IPS-20b (cell line): Measurements from ENCODE around the gene ABCC9.
"Not testable (repeated sequence)": the region's sequence is repeated elsewhere in the genome, so short reads cannot be mapped to it uniquely, and the experiment has no call there.

Source experiments
- H3K27ac ChIP-seq: one replicate; pipeline ENCODE4 v1.5.1; 2013; ENCODE audit warnings: low read length
- H3K27me3 ChIP-seq: 2 replicates; pipeline ENCODE4 v1.6.1; 2013; ENCODE audit warnings: mild to moderate bottlenecking, low read length, inconsistent platforms; ENCODE audit not compliant: insufficient read depth
- H3K36me3 ChIP-seq: 2 replicates; pipeline ENCODE4 v1.6.1; 2013; ENCODE audit warnings: low read depth, mild to moderate bottlenecking, inconsistent platforms, low read length, moderate library complexity; ENCODE audit not compliant: insufficient read depth
- H3K4me1 ChIP-seq: 2 replicates; pipeline ENCODE4 v1.6.1; 2013; ENCODE audit warnings: mild to moderate bottlenecking, control low read depth, inconsistent platforms, low read length, moderate library complexity; ENCODE audit not compliant: insufficient read depth
- H3K4me3 ChIP-seq: 2 replicates; pipeline ENCODE4 v1.5.1; 2013; ENCODE audit warnings: mild to moderate bottlenecking, low read length, inconsistent platforms
- H3K9ac ChIP-seq: 2 replicates; pipeline ENCODE4 v1.6.1; 2013; ENCODE audit warnings: low read depth, mild to moderate bottlenecking, inconsistent platforms, low read length, moderate library complexity
- H3K9me3 ChIP-seq: 2 replicates; pipeline ENCODE4 v1.6.1; 2013; ENCODE audit warnings: mild to moderate bottlenecking, low read depth, low read length, inconsistent platforms; ENCODE audit not compliant: insufficient read depth

ABCC9 gene

DNA sequence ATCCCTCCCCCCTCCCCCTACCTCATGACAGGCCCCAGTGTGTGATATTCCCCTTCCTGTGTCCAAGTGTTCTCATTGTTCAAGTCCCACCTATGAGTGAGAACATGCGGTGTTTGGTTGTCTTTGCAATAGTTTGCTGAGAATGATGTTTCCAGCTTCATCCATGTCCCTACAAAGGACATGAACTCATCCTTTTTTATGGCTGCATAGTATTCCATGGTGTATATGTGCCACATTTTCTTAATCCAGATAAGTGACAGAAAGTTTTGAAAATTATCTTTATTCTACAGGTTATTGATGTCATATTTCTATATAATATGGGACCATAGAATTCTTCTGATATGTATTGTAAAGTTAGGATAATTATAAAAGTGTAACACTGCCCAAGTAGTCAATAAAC lies 11.3 kb downstream of the ABCC9 start:
- not testable (repeated sequence) for H3K4me1 ChIP-seq, H3K36me3 ChIP-seq, H3K9ac ChIP-seq, H3K27me3 ChIP-seq, H3K4me3 ChIP-seq, H3K9me3 ChIP-seq, H3K27ac ChIP-seq

DNA sequence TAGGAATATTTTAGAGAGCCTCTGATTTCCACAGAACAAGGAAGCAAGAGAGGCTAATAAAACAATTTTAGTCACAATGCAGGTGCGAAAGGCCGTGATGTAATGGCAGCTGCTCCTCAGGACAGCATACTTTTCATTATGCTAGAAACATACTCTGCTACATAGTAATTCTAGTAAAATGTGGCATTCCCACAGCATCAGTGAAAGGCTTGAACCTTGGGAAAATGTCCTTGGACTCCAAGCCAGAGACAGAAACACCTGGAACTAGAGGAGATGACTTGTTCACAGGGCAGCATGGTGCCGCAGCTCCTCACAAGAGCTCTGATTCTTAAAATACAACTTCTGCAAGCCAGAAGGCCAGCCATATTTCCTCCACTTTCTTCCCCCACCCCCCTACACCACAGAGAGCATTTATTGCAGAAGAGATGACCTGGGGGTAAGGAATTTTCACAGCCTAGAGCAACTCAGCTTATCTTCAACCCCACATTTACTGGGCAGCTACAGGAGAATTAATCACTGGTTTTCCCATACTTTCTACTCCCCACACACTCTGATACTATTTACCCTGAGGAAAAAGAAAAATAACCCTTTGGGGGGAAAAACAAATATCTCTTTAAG lies 15.8 kb downstream of the ABCC9 start:
- Histone ChIP-seq H3K36me3 (no peaks in the 10 kb centered on the region), H3K27ac (no peak overlapping the region), H3K4me1 (no peaks in the 10 kb centered on the region), H3K27me3 (no peaks in the 10 kb centered on the region), H3K9me3 (no peaks in the 10 kb centered on the region), H3K4me3 (no peak overlapping the region), H3K9ac (no peak overlapping the region)

DNA sequence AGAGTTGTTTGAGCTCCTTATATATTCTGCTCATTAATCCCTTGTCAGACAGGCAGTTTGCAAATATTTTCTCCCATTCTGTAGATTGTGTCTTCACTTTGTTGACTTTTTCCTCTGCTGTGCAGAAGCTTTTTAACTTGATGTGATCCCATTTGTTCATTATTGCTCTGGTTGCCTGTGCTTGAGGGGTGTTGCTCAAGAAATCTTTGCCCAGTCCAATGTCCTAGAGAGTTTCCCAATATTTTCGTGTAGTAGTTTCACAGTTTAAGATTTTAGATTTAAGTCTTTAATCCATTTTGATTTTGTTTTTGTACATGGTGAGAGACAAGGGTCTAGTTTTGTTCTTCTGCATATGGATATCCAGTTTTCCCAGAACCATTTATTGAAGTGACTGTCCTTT lies 19.8 kb downstream of the ABCC9 start:
- Histone ChIP-seq H3K36me3 (no peaks in the 10 kb centered on the region), H3K27me3 (no peaks in the 10 kb centered on the region), H3K27ac (no peak overlapping the region), H3K4me3 (no peak overlapping the region), H3K9me3 (no peaks in the 10 kb centered on the region), H3K4me1 (no peaks in the 10 kb centered on the region), H3K9ac (no peak overlapping the region)

DNA sequence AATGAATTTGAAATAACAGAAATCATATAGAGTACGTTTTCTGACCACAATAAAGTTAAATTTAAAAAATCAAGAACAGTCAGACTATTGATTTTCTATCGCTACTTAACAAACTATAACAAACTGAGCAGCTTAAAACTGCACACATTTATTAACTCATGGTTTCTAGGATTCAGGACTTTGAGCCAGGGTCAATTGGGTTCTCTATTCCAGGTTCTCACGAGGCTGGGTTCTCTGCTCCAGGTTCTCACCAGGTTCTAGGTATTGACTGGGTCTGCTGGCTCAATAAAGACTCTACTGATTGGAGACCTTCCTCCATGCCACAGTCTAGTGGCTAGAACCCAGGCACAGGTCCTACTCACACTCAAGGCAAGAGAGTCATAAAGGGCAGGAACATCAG lies 22.8 kb downstream of the ABCC9 start:
- no peaks in the 10 kb centered on the region for H3K4me1 ChIP-seq
- H3K36me3 ChIP-seq = no peaks in the 10 kb centered on the region
- H3K9ac ChIP-seq = no peak overlapping the region
- H3K27ac ChIP-seq = no peak overlapping the region
- no peak overlapping the region for H3K4me3 ChIP-seq
- H3K9me3 ChIP-seq = no peaks in the 10 kb centered on the region
- H3K27me3 ChIP-seq = no peaks in the 10 kb centered on the region

DNA sequence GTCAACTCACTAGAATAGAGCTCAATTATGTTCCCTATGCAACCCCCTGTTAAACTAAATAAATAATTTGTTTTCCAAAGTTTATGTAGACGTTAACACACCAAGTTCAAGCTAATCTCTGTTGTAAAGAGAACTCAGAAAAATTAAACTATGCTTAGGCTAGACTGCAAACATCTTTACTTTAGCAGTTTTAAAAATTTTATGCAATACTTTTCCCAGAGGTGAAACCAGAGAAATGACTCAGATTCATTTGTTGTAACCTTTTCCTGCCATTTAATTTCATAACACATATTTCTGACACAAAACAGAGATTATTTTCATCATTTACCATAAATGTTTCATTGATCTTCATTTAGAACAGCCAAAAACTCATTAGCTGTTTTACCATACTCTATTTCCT lies 27.4 kb downstream of the ABCC9 start:
- no peaks in the 10 kb centered on the region for H3K9me3 ChIP-seq
- H3K36me3 ChIP-seq = no peaks in the 10 kb centered on the region
- no peaks in the 10 kb centered on the region for H3K27me3 ChIP-seq
- H3K4me3 ChIP-seq = no peak overlapping the region
- peaks cover 8% of the 10 kb centered on the region; the same call in 1 of the 2 replicates for H3K4me1 ChIP-seq
- H3K27ac ChIP-seq = no peak overlapping the region
- no peak overlapping the region for H3K9ac ChIP-seq

DNA sequence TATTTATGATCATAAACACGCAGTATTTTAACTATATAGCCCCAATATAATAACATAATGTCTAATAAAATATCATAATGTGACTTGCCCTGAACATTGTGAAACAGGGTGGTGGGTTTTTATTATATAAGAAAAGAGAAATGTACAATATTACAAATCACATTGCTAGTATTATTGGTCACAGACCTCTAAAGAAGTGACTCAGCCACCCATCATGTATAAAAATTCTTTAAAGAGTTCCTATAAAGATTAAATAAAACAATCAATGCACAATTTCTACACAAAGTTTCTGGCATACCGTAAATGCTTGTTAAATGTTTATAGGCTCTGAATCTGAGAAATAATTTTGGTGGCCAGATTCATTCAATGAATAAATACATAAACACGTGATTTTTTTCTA lies 28.9 kb downstream of the ABCC9 start:
- H3K4me3 ChIP-seq = no peak overlapping the region
- H3K27ac ChIP-seq = no peak overlapping the region
- peaks cover 8% of the 10 kb centered on the region; the same call in 1 of the 2 replicates for H3K4me1 ChIP-seq
- no peaks in the 10 kb centered on the region for H3K27me3 ChIP-seq
- no peaks in the 10 kb centered on the region for H3K36me3 ChIP-seq
- H3K9ac ChIP-seq = no peak overlapping the region
- no peaks in the 10 kb centered on the region for H3K9me3 ChIP-seq

DNA sequence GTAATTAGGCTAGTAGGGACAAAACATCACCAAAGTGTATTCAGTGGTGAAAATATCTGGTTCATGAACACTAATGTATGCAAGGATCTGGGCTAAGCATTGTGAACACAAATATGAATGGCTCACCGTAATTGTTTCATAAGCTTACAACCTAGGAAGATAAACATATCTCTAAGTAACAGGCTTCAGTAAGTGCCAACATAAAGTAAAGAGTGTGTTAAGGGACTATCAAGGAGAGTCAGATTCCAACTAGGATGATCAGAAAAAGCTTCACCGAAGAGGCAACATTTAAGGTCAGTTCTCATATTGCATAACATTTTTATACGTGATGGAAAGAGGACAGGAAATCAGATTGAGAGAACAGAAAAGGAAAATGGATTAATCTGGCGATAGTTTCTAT lies 29.4 kb downstream of the ABCC9 start:
- Histone ChIP-seq H3K4me3 (no peak overlapping the region; the same call in 1 of the 2 replicates), H3K27me3 (no peaks in the 10 kb centered on the region), H3K36me3 (no peaks in the 10 kb centered on the region), H3K27ac (no peak overlapping the region), H3K9ac (no peak overlapping the region; the same call in 1 of the 2 replicates), H3K9me3 (no peaks in the 10 kb centered on the region), H3K4me1 (peaks cover 8% of the 10 kb centered on the region; the same call in 1 of the 2 replicates)

DNA sequence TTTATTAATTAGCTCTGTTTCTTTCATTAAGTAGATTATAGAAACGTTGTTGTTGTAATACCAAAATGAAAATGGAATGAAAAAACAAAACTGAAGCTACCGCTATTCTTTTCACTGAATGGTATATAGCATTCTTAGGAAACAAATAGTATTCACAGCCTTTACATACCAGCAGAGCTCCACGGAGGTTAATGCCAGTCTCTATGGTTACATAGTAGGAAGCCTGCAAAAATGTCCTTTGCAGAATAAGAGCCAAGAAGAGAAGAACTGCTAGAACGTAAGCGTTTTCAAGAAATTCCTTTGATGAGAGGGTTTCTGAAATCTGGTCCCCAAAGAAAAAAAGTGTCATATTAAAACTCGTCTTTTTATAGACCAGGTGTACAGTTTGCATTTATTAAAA lies 30.6 kb downstream of the ABCC9 start:
- peaks cover 8% of the 10 kb centered on the region; the same call in 1 of the 2 replicates for H3K4me1 ChIP-seq
- no peak overlapping the region for H3K27ac ChIP-seq
- no peaks in the 10 kb centered on the region for H3K9me3 ChIP-seq
- H3K9ac ChIP-seq = no peak overlapping the region
- H3K36me3 ChIP-seq = no peaks in the 10 kb centered on the region
- H3K27me3 ChIP-seq = no peaks in the 10 kb centered on the region
- H3K4me3 ChIP-seq = no peak overlapping the region

DNA sequence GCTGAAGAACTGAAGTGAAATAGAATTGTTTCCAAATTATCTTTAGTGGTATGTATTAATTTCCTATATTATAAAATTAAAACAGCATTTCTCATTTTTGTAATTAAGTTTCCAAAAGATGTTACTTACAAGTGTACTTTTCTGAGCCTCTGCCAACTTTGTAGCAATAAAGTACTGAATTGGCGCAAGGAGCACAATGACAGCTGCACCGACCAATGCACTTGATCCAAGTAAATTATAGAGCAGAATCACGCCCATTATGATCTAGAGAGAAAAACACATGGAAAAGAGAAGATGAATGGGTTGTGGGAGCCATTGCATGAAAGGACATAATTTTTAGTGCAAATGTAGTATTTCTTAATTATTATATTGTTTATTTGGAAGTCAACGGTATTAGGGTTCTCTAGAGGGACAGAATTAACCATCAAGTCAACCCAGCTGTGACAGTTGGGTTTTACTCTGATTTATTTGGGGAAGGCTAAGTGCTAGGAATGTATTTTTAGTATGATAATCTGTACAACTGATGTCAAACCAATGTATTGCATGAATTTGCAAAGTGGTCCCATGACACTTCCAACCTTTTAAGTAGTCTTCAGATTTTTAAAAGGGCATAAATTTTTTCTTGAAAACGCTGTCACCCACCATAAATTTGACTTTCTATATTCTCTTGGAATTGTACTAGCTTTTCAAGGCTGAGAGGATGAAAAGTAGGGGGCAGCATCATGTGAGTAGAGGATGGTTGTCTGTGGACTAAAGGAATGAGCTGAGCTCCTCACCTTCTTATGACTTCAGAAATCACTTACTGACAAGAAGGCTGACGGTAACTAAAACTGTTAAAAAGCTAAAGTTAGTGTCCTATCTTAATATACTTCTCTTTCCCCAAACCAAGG lies 33.0 kb downstream of the ABCC9 start:
- no peaks in the 10 kb centered on the region for H3K9me3 ChIP-seq
- H3K36me3 ChIP-seq = no peaks in the 10 kb centered on the region
- no peaks in the 10 kb centered on the region for H3K27me3 ChIP-seq
- H3K27ac ChIP-seq = no peak overlapping the region
- H3K9ac ChIP-seq = no peak overlapping the region
- no peak overlapping the region for H3K4me3 ChIP-seq
- H3K4me1 ChIP-seq = peaks cover 8% of the 10 kb centered on the region; the same call in 1 of the 2 replicates

DNA sequence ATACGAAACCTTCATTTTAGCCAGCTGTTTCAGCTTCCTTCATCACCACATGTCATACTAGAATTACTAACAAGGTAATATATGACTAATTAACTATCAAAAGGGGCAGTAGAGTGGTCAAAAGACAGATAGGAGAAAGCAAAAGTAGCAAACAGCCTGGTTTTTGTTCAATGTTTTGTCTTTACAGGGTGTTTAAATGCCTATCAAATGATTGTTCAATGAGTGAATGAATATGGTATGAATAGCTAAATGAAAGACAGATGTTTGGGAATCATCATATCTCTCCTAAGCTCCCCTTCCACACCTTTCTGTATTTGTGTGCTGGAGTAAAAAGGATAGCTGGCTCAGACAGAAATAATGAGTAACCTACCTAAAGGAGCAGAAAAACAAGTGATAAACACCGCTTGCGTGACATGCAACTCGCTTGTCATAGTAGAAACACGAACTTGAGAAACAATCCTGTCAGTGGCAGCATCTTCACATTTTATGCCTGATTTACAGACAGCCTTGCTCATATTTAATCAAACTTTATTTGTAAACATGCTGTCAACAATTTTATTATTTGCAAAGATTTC lies 34.2 kb downstream of the ABCC9 start:
- Histone ChIP-seq H3K9ac (no peak overlapping the region), H3K4me3 (no peak overlapping the region)

DNA sequence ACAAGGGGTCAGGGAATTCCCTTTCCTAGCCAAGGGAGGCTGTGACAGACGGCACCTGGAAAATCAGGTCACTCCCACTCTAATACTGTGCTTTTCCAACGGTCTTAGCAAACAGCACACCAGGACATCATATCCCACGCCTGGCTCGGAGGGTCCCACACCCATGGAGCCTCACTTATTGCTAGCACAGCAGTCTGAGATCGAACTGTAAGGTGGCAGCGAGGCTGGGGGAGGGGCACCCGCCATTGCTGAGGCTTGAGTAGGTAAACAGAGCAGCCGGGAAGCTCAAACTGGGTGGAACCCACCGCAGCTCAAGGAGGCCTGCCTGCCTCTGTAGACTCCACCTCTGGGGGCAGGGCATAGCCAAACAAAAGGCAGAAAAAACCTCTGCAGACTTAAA lies 41.7 kb downstream of the ABCC9 start:
- H3K27me3 ChIP-seq, H3K9ac ChIP-seq, H3K4me1 ChIP-seq, H3K36me3 ChIP-seq, H3K4me3 ChIP-seq, H3K27ac ChIP-seq, H3K9me3 ChIP-seq: not testable (repeated sequence)

More for the DNA sequence above, 34.2 kb downstream of the ABCC9 start:
- no peaks in the 10 kb centered on the region for H3K27me3 ChIP-seq
- peaks cover 8% of the 10 kb centered on the region; the same call in 1 of the 2 replicates for H3K4me1 ChIP-seq
- H3K36me3 ChIP-seq = no peaks in the 10 kb centered on the region
- no peaks in the 10 kb centered on the region for H3K9me3 ChIP-seq
- H3K27ac ChIP-seq = no peak overlapping the region

DNA sequence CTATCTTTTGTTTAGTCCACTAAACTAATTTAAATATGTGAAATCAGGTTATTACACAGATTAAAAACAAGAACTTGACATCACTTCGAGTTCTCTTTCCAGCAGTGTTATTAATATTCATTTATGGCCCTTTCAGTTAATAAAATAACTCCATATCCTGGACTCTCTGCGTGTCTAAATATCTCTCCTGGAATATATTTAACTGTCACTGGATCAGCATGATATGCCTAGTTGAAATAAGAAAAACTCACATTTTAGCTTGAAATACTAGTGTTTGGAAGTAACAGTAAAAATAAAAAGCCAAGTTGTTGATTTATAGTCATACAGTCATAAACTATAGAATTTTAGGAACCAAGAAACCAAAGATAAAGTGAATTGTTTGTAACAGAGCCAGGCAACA lies 45.6 kb downstream of the ABCC9 start:
- no peak overlapping the region for H3K27ac ChIP-seq
- no peaks in the 10 kb centered on the region for H3K27me3 ChIP-seq
- no peaks in the 10 kb centered on the region for H3K4me1 ChIP-seq
- no peak overlapping the region for H3K4me3 ChIP-seq
- no peaks in the 10 kb centered on the region for H3K36me3 ChIP-seq
- no peak overlapping the region for H3K9ac ChIP-seq
- no peaks in the 10 kb centered on the region for H3K9me3 ChIP-seq
